OCI-LY3 (cell line): Measurements from ENCODE around the gene PAXX.

ENCODE experiments used
- H2AFZ ChIP-seq: fragments of 200-600, 300-600 bp; shearing (Covaris generic); 2 replicates; pipeline ENCODE4 v1.6.0; 2014; ENCODE audit warnings: antibody characterized with exemption, low read depth, low read length
- H3K27ac ChIP-seq: fragments of 200-600, 300-600 bp; sonication (generic); 2 replicates; pipeline ENCODE4 v1.5.1; 2014; ENCODE audit warnings: mild to moderate bottlenecking, low read length, moderate library complexity, mixed read lengths
- H3K27me3 ChIP-seq: fragments of 200-600, 300-600 bp; sonication (generic); 2 replicates; pipeline ENCODE4 v1.6.1; 2014; ENCODE audit warnings: low read depth, low read length, mixed read lengths
- H3K36me3 ChIP-seq: fragments of 200-600, 300-600 bp; sonication (generic); replicated peaks from 2 replicates; pipeline ENCODE3; 2014; ENCODE audit warnings: low read depth, low read length, mixed read lengths
- H3K4me1 ChIP-seq: fragments of 300-600, 200-600 bp; sonication (generic); 2 replicates; pipeline ENCODE4 v1.6.1; 2014; ENCODE audit warnings: low read length, mixed read lengths
- H3K4me2 ChIP-seq: fragments of 200-600, 300-600 bp; sonication (generic); 2 replicates; pipeline ENCODE4 v1.6.1; 2014; ENCODE audit warnings: low read length, mixed read lengths
- H3K4me3 ChIP-seq: fragments of 300-600, 200-600 bp; sonication (generic); 2 replicates; pipeline ENCODE4 v1.5.1; 2014; ENCODE audit warnings: antibody characterized with exemption, mild to moderate bottlenecking, low read length, moderate library complexity
- H3K79me2 ChIP-seq: fragments of 300-600, 200-600 bp; shearing (Covaris generic); 2 replicates; pipeline ENCODE4 v1.6.1; 2014; ENCODE audit warnings: mild to moderate bottlenecking, low read length, mixed read lengths
- H3K9ac ChIP-seq: fragments of 300-600, 200-600 bp; shearing (Covaris generic); 2 replicates; pipeline ENCODE4 v1.6.0; 2014; ENCODE audit warnings: mild to moderate bottlenecking, low read length, moderate library complexity
- H3K9me3 ChIP-seq: fragments of 200-600, 300-600 bp; shearing (Covaris generic); 2 replicates; pipeline ENCODE4 v1.6.1; 2014; ENCODE audit warnings: low read length, mixed read lengths; ENCODE audit not compliant: insufficient read depth
- H4K20me1 ChIP-seq: fragments of 200-600, 300-600 bp; sonication (generic); 2 replicates; pipeline ENCODE4 v1.6.1; 2016; ENCODE audit warnings: low read length, mixed read lengths; ENCODE audit not compliant: insufficient read depth
- EZH2phosphoT487 ChIP-seq: fragments of 200-600 bp; shearing (Covaris generic); IDR thresholded peaks from 2 replicates; pipeline ENCODE4 v1.6.1; 2018; ENCODE audit warnings: antibody characterized with exemption, mixed run types, low read depth
- TF ChIP-seq, protein P1 (sequence below): fragments of 200-600, 300-600 bp; sonication (generic); IDR thresholded peaks from 2 replicates; pipeline ENCODE4 v1.5.1; 2014; ENCODE audit warnings: antibody characterized with exemption, low read length, low read depth

The PAXX gene

GRCh38 chr9:137034039-137034708, 42.0 kb downstream of the PAXX start:
- peak overlapping the region; percentile 72 for H3K4me3 ChIP-seq
- no peaks in the 10 kb centered on the region for H3K36me3 ChIP-seq
- H4K20me1 ChIP-seq: no peaks in the 10 kb centered on the region
- peak overlapping the region; percentile 81 for H3K27ac ChIP-seq
- H3K9me3 ChIP-seq: no peaks in the 10 kb centered on the region
- no peak overlapping the region for H2AFZ ChIP-seq
- peak overlapping the region; percentile 97 for H3K4me2 ChIP-seq
- no peaks in the 10 kb centered on the region for H3K79me2 ChIP-seq
- peak overlapping the region; percentile 58 for H3K9ac ChIP-seq
- TF ChIP-seq, protein P1, sequence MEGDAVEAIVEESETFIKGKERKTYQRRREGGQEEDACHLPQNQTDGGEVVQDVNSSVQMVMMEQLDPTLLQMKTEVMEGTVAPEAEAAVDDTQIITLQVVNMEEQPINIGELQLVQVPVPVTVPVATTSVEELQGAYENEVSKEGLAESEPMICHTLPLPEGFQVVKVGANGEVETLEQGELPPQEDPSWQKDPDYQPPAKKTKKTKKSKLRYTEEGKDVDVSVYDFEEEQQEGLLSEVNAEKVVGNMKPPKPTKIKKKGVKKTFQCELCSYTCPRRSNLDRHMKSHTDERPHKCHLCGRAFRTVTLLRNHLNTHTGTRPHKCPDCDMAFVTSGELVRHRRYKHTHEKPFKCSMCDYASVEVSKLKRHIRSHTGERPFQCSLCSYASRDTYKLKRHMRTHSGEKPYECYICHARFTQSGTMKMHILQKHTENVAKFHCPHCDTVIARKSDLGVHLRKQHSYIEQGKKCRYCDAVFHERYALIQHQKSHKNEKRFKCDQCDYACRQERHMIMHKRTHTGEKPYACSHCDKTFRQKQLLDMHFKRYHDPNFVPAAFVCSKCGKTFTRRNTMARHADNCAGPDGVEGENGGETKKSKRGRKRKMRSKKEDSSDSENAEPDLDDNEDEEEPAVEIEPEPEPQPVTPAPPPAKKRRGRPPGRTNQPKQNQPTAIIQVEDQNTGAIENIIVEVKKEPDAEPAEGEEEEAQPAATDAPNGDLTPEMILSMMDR: no peak
- TF ChIP-seq EZH2phosphoT487: no peak
- H3K27me3 ChIP-seq: 0 out of 2 replicates have a peak, but pooled peaks cover 6% of the 10 kb centered on the region
- H3K4me1 ChIP-seq: peaks cover 36% of the 10 kb centered on the region

DNA sequence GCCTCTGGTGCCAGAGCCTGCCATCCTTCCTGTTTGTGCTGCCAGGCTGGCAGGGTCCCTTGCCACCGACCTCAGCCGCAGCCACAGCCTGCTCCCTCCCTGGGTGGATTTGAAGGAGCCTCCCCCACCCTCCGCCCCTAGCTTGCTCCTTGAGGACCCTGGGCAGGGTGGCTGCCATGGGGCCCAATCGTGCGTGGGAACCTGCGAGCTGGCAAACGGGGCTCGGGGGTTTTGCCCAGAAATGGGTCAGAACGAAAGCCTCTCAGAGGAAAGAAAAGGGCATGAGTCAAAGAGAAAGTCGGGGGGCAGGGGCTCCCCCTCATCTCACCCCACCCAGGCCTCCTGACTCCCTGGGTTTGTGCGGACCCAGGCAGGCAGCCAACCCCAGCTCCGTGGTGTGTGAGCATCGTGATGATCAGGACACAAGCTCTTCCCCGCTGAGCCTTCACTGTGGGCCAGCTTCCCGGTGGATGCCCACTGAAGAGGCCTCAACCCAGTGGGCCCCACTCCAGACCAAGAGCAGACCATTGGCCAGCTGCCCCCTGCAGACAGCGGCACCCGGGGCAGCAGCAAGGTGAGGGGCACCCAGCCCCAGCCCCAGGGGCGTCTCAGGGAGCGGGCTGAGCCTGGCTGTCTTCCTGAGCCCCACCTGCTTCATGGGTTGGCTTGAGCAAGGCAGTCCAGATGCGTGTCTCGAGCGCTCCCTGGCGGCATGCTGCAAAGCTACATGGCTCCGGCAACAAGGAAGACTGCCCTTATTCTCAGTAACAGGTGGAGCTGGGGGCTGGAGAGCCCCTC, 42.7 kb downstream of the PAXX start:
- H3K4me1 ChIP-seq: peaks cover 30% of the 10 kb centered on the region
- TF ChIP-seq, protein P1: peak; percentile 87
- no peak for TF ChIP-seq EZH2phosphoT487
- no peak overlapping the region for H2AFZ ChIP-seq
- H3K79me2 ChIP-seq: no peaks in the 10 kb centered on the region
- 0 out of 2 replicates have a peak, but pooled peaks cover 9% of the 10 kb centered on the region for H3K27me3 ChIP-seq
- H3K9ac ChIP-seq: peak overlapping the region; percentile 58
- H3K4me3 ChIP-seq: peak overlapping the region; percentile 72
- H3K9me3 ChIP-seq: no peaks in the 10 kb centered on the region
- peak overlapping the region; percentile 97 for H3K4me2 ChIP-seq
- H4K20me1 ChIP-seq: no peaks in the 10 kb centered on the region
- no peaks in the 10 kb centered on the region for H3K36me3 ChIP-seq
- peak overlapping the region; percentile 81 for H3K27ac ChIP-seq

- Histone ChIP-seq H3K4me3 (peak overlapping the region; percentile 72), H3K27me3 (0 out of 2 replicates have a peak, but pooled peaks cover 9% of the 10 kb centered on the region), H3K4me2 (peak overlapping the region; percentile 97), H3K4me1 (peaks cover 30% of the 10 kb centered on the region), H4K20me1 (no peaks in the 10 kb centered on the region), H3K79me2 (no peaks in the 10 kb centered on the region), H3K36me3 (no peaks in the 10 kb centered on the region), H3K9me3 (no peaks in the 10 kb centered on the region), H3K27ac (peak overlapping the region; percentile 81; the same call in 1 of the 2 replicates), H3K9ac (no peak overlapping the region; the same call in 1 of the 2 replicates), H2AFZ (no peak overlapping the region)
- TF ChIP-seq, protein P1: no peak
- no peak for TF ChIP-seq EZH2phosphoT487
These were observed 43.2 kb downstream of the PAXX start for GRCh38 chr9:137035507-137035834.

GRCh38 chr9:137035937-137036336, 43.7 kb downstream of the PAXX start:
- Histone ChIP-seq H3K4me2 (no peak overlapping the region), H3K27ac (no peak overlapping the region), H3K4me1 (peaks cover 30% of the 10 kb centered on the region), H2AFZ (no peak overlapping the region), H3K4me3 (no peak overlapping the region), H3K9me3 (no peaks in the 10 kb centered on the region), H3K27me3 (0 out of 2 replicates have a peak, but pooled peaks cover 9% of the 10 kb centered on the region), H3K79me2 (no peaks in the 10 kb centered on the region), H3K9ac (no peak overlapping the region), H4K20me1 (no peaks in the 10 kb centered on the region), H3K36me3 (no peaks in the 10 kb centered on the region)
- TF ChIP-seq, protein P1: no peak
- no peak for TF ChIP-seq EZH2phosphoT487
